DOHH2 (cell line): ENCODE data around the gene MORC2.

Experiments used
- H3F3A ChIP-seq: fragments of 200-600 bp; sonication (generic), shearing (Covaris generic); 2 replicates; pipeline ENCODE4 v1.6.0; 2016; ENCODE audit warnings: antibody characterized with exemption, mild to moderate bottlenecking; ENCODE audit not compliant: control insufficient read depth, insufficient read depth
- H3K27ac ChIP-seq: fragments of 200-600 bp; sonication (generic); 2 replicates; pipeline ENCODE4 v1.5.1; 2014; ENCODE audit warnings: low read depth, mild to moderate bottlenecking, low read length, moderate library complexity
- H3K27me3 ChIP-seq: fragments of 200-600 bp; sonication (generic); 2 replicates; pipeline ENCODE4 v1.6.1; 2014; ENCODE audit warnings: mild to moderate bottlenecking, low read length, mixed read lengths; ENCODE audit not compliant: control insufficient read depth
- H3K36me3 ChIP-seq: fragments of 200-600 bp; sonication (generic); 2 replicates; pipeline ENCODE4 v1.6.1; 2014; ENCODE audit warnings: mild to moderate bottlenecking, low read length, moderate library complexity, mixed read lengths; ENCODE audit not compliant: control insufficient read depth
- H3K4me1 ChIP-seq: fragments of 200-600 bp; sonication (generic); 2 replicates; pipeline ENCODE4 v1.6.1; 2014; ENCODE audit warnings: mild to moderate bottlenecking, low read length, mixed read lengths; ENCODE audit not compliant: control insufficient read depth
- H3K4me2 ChIP-seq: fragments of 200-600 bp; sonication (generic); 2 replicates; pipeline ENCODE4 v1.6.0; 2014; ENCODE audit warnings: mild to moderate bottlenecking, low read length, moderate library complexity
- H3K4me3 ChIP-seq: fragments of 200-600 bp; sonication (generic); 2 replicates; pipeline ENCODE4 v1.5.1; 2014; ENCODE audit warnings: mild to moderate bottlenecking, low read length, mixed read lengths
- H3K79me2 ChIP-seq: fragments of 200-600 bp; sonication (generic); 2 replicates; pipeline ENCODE4 v1.6.1; 2014; ENCODE audit warnings: mild to moderate bottlenecking, low read length, mixed read lengths; ENCODE audit not compliant: control insufficient read depth
- H3K9me2 ChIP-seq: fragments of 200-600 bp; sonication (generic); replicated peaks from 2 replicates; pipeline ENCODE4 v1.6.1; 2014; ENCODE audit warnings: mild to moderate bottlenecking, low read length, mixed read lengths; ENCODE audit not compliant: control insufficient read depth
- H3K9me3 ChIP-seq: fragments of 200-600 bp; sonication (generic); 2 replicates; pipeline ENCODE4 v1.6.1; 2014; ENCODE audit warnings: antibody characterized with exemption, low read length, mixed read lengths; ENCODE audit not compliant: control insufficient read depth, insufficient read depth
- H4K20me1 ChIP-seq: fragments of 200-600 bp; sonication (generic); 2 replicates; pipeline ENCODE4 v1.6.0; 2014; ENCODE audit warnings: low read depth, mild to moderate bottlenecking, antibody characterized with exemption, low read length, moderate library complexity; ENCODE audit not compliant: control insufficient read depth, insufficient read depth
- EZH2phosphoT487 ChIP-seq: fragments of 200-600 bp; sonication (generic); IDR thresholded peaks from 2 replicates; pipeline ENCODE4 v1.6.1; 2017; ENCODE audit warnings: borderline replicate concordance, mild to moderate bottlenecking, antibody characterized with exemption, low read length, moderate library complexity, mixed read lengths
- TF ChIP-seq, protein P1 (sequence below): fragments of 200-600 bp; sonication (generic); IDR thresholded peaks from one replicate; pipeline ENCODE4 v1.5.1; 2014; ENCODE audit warnings: antibody characterized with exemption, mild to moderate bottlenecking, low read depth, low read length; ENCODE audit not compliant: poor library complexity, severe bottlenecking

The MORC2 gene

DNA sequence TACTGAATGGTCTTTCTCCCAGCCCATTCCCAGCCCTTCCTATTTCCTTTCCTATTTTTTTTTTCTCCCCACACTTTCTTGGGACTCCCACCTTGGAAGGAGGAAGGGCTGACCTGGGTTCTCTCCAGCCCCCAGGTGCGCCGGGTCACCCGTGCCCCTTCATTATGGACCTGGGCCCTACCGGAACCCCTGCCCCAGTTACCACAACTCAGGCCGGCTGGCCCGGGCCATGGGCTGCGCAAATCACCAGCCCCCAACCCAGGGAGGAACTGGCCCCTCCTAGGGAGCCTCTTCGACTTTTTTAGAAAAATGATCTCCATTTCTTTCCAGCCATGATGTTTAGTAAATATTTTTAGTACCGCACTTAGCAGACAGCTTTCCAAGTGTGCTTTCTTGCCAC lies 62.2 kb downstream of the MORC2 start:
- no peak overlapping the region for H3K27ac ChIP-seq
- H3K4me1 ChIP-seq = peaks cover 14% of the 10 kb centered on the region
- TF ChIP-seq, protein P1, sequence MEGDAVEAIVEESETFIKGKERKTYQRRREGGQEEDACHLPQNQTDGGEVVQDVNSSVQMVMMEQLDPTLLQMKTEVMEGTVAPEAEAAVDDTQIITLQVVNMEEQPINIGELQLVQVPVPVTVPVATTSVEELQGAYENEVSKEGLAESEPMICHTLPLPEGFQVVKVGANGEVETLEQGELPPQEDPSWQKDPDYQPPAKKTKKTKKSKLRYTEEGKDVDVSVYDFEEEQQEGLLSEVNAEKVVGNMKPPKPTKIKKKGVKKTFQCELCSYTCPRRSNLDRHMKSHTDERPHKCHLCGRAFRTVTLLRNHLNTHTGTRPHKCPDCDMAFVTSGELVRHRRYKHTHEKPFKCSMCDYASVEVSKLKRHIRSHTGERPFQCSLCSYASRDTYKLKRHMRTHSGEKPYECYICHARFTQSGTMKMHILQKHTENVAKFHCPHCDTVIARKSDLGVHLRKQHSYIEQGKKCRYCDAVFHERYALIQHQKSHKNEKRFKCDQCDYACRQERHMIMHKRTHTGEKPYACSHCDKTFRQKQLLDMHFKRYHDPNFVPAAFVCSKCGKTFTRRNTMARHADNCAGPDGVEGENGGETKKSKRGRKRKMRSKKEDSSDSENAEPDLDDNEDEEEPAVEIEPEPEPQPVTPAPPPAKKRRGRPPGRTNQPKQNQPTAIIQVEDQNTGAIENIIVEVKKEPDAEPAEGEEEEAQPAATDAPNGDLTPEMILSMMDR = no peak
- TF ChIP-seq EZH2phosphoT487 = no peak
- H3K9me2 ChIP-seq = no peaks in the 10 kb centered on the region
- H3K9me3 ChIP-seq = no peaks in the 10 kb centered on the region
- no peaks in the 10 kb centered on the region for H3F3A ChIP-seq
- H3K79me2 ChIP-seq = no peaks in the 10 kb centered on the region
- H4K20me1 ChIP-seq = no peaks in the 10 kb centered on the region
- H3K4me3 ChIP-seq = no peak overlapping the region
- H3K27me3 ChIP-seq = no peaks in the 10 kb centered on the region
- H3K4me2 ChIP-seq = no peak overlapping the region
- H3K36me3 ChIP-seq = no peaks in the 10 kb centered on the region

DNA sequence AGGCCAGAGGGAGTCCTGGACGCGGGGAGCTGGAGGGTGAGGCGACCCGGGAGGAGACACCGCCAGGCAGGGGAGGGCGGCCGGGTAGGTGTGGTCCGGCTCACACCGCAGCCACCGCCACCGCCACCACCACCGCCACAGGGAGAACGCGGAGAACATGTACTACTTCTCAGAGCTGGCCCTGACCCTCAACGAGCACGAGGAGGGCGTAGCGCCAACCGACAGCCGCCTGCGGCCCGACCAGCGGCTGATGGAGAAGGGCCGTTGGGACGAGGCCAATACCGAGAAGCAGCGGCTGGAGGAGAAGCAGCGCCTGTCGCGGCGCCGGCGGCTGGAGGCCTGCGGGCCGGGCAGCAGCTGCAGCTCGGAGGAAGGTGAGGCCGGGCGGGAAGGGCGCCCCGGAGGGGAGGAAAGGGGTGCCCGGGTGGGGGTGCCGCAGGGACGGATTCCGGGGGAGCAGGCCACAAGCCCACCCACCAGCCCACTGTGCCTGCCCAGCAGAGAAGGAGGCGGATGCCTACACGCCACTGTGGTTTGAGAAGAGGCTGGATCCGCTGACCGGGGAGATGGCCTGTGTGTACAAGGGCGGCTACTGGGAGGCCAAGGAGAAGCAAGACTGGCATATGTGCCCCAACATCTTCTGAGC lies 62.8 kb downstream of the MORC2 start:
- Histone ChIP-seq H3K9me2 (no peaks in the 10 kb centered on the region), H3K27ac (no peak overlapping the region), H3K36me3 (no peaks in the 10 kb centered on the region), H3K79me2 (no peaks in the 10 kb centered on the region), H3K4me2 (no peak overlapping the region), H3K27me3 (no peaks in the 10 kb centered on the region), H3K4me3 (no peak overlapping the region), H4K20me1 (no peaks in the 10 kb centered on the region), H3F3A (no peaks in the 10 kb centered on the region), H3K9me3 (no peaks in the 10 kb centered on the region), H3K4me1 (peaks cover 14% of the 10 kb centered on the region)
- TF ChIP-seq EZH2phosphoT487 = no peak
- TF ChIP-seq, protein P1 = no peak

DNA sequence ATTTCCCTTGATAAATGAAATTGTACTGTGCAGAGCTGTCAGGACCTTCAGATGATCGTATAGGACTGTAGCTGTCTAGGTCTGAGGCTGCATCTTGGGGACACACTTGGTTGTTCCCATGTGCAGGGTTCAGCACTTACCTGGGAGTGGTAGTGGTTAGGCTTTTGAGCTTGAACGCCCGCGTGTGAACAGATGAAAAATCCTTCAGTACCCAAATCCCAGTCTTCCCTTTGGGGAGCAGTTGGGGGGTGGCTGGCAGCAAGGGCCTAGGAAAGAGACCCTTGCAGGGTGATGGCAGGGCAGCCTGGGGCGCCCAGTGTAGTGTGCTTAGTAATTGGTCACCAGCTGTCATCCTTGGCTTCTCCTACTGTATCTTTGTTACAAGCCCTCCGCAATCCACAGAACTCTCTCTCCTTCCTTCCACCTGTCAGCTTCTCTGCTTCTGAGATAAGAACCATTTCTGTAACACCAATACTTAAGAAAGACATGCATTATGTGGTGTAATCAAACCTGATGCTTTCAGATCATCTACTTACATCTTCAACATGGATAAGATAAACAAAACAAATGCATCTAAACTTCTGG lies 64.6 kb downstream of the MORC2 start:
- TF ChIP-seq EZH2phosphoT487 = no peak
- TF ChIP-seq, protein P1 = no peak
- peaks cover 14% of the 10 kb centered on the region for H3K4me1 ChIP-seq
- no peaks in the 10 kb centered on the region for H3F3A ChIP-seq
- no peaks in the 10 kb centered on the region for H3K9me2 ChIP-seq
- H3K79me2 ChIP-seq = no peaks in the 10 kb centered on the region
- H3K9me3 ChIP-seq = no peaks in the 10 kb centered on the region
- no peaks in the 10 kb centered on the region for H3K36me3 ChIP-seq
- H4K20me1 ChIP-seq = no peaks in the 10 kb centered on the region
- H3K4me2 ChIP-seq = no peak overlapping the region
- no peaks in the 10 kb centered on the region for H3K27me3 ChIP-seq
- H3K27ac ChIP-seq = no peak overlapping the region
- H3K4me3 ChIP-seq = no peak overlapping the region
